ENCODE results near the gene NOS2.

Gene NOS2

GRCh38 chr17:27793906-27794569, 6.3 kb downstream of the NOS2 start:
- no peak for TF ChIP-seq CTCF (IDR thresholded peaks at IDR 0.05; ENCODE audit: control insufficient read depth, insufficient read depth, low read depth, low read length, missing control alignments)
- no peak for DNase-seq (ENCODE audit: low read depth)
- peak overlapping the region; percentile 14 for H3K4me3 ChIP-seq (ENCODE audit: control insufficient read depth, low read depth, low read length)

- TF ChIP-seq CTCF (IDR thresholded peaks at IDR 0.05; ENCODE audit: control insufficient read depth, insufficient read depth, low read depth, low read length, missing control alignments) = no peak
- H3K4me3 ChIP-seq (ENCODE audit: control insufficient read depth, low read depth, low read length) = peak overlapping the region; percentile 14
- no peak for DNase-seq (ENCODE audit: low read depth)
These were observed 7.0 kb downstream of the NOS2 start for GRCh38 chr17:27793168-27793905.

- TF ChIP-seq CTCF (IDR thresholded peaks at IDR 0.05; ENCODE audit: control insufficient read depth, insufficient read depth, low read depth, low read length, missing control alignments) = no peak
- H3K4me3 ChIP-seq (ENCODE audit: control insufficient read depth, low read depth, low read length) = no peak overlapping the region
- DNase-seq (ENCODE audit: low read depth) = no peak
These were observed 8.2 kb downstream of the NOS2 start for GRCh38 chr17:27792095-27792494.

GRCh38 chr17:27788919-27789318, 11.4 kb downstream of the NOS2 start:
- no peak for TF ChIP-seq CTCF (IDR thresholded peaks at IDR 0.05; ENCODE audit: control insufficient read depth, insufficient read depth, low read depth, low read length, missing control alignments)
- H3K4me3 ChIP-seq (ENCODE audit: control insufficient read depth, low read depth, low read length) = no peak overlapping the region
- no peak for DNase-seq (ENCODE audit: low read depth)

- no peak for TF ChIP-seq CTCF (IDR thresholded peaks at IDR 0.05; ENCODE audit: control insufficient read depth, insufficient read depth, low read depth, low read length, missing control alignments)
- no peak overlapping the region for H3K4me3 ChIP-seq (ENCODE audit: control insufficient read depth, low read depth, low read length)
- no peak for DNase-seq (ENCODE audit: low read depth)
These were observed 16.6 kb downstream of the NOS2 start for GRCh38 chr17:27783440-27784350.

GRCh38 chr17:27782791-27783206, 17.5 kb downstream of the NOS2 start:
- no peak overlapping the region for H3K4me3 ChIP-seq (ENCODE audit: control insufficient read depth, low read depth, low read length)
- no peak for DNase-seq (ENCODE audit: low read depth)
- no peak for TF ChIP-seq CTCF (IDR thresholded peaks at IDR 0.05; ENCODE audit: control insufficient read depth, insufficient read depth, low read depth, low read length, missing control alignments)
